ENCODE measurements around the gene AMN1. TPM values are rescaled to one million over a fixed set of nuclear protein-coding genes. Genes with fewer than 3 reads are reported as not detected.

Gene AMN1
- total RNA-seq, 1 experiment from 2014 or later = 26.9 TPM

DNA sequence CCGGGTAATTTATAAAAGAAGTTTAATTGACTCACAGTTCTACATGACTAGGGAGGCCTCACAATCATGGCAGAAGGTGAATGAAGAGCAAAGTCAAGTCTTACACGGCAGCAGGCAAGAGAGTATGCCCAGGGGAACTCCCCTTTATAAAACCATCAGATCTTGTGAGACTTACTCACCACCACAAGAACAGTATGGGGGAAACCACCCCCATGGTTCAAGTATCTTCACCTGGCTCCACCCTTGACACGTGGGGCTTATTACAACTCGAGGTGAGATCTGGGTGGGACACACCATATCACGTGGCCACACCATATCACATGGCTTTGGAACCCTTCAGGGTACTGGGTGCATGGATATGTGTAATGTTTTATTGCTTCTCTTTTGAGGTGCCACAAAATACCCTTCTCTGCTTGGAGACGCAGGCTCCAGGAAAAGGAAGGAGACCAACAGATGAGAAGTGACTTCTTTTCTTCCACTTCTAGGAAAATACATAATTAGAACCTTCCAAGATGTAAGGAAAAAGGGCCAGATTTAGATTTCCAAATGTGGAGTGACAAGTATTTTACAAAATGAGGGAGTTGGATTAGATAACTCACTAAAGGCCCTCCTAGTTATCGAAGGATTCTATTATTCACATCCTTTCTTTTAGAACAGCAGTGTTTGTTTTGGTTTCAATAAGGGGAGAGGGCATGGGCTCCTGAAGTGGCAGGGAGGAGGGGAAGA lies 102.4 kb downstream of the AMN1 start:
- DNase-seq (ENCODE audit: low read depth, low spot score) = no peak
- Histone ChIP-seq H3K27me3 (ENCODE audit: insufficient read depth, low read length) (no peaks in the 10 kb centered on the region), H4K20me1 (ENCODE audit: insufficient read depth) (no peaks in the 10 kb centered on the region), H2AFZ (ENCODE audit: low read depth, low read length, poor library complexity, severe bottlenecking) (no peak overlapping the region), H3K27ac (ENCODE audit: low read depth, low read length) (no peak overlapping the region), H3K4me2 (ENCODE audit: low read length) (no peak overlapping the region), H3K9ac (ENCODE audit: low read length) (no peak overlapping the region), H3K4me3 (replicated peaks in 1 of 2; ENCODE audit: low read depth in 1 of 2, low read length in 2 of 2) (no peak overlapping the region), H3K36me3 (ENCODE audit: control insufficient read depth in 1 of 2, insufficient read depth in 2 of 2, low read length in 2 of 2) (no peaks in the 10 kb centered on the region), H3K9me3 (ENCODE audit: control insufficient read depth in 1 of 2, insufficient read depth in 1 of 2, low read depth in 1 of 2, low read length in 2 of 2) (no peaks in the 10 kb centered on the region), H3K4me1 (ENCODE audit: control insufficient read depth in 1 of 2, insufficient read depth in 2 of 2, low read length in 2 of 2) (peaks cover 0 to 4% of the 10 kb centered on the region in 2 experiments; a peak in 1 of 4 replicates), H3K9me2 (ENCODE audit: insufficient read depth) (no peaks in the 10 kb centered on the region), H3K79me2 (ENCODE audit: insufficient read depth, low read length) (no peaks in the 10 kb centered on the region)
- intact Hi-C loops (cut with micrococcal nuclease) = no loop called here
- BruUV-seq (replicated peaks) = no TSS peak
- ATAC-seq = no peak
- CTCF ChIA-PET = no interaction called here
- RAD21 ChIA-PET (ENCODE audit: low non-redundant PET in 1 of 2, low total read pairs in 2 of 2, uncharacterized antibody in 2 of 2, unreplicated experiment in 2 of 2) = no interaction called here
- TF ChIP-seq JUND (IDR thresholded peaks at IDR 0.05) (no peak), POLR2AphosphoS5 (IDR thresholded peaks at IDR 0.05; ENCODE audit: low read depth, low read length) (no peak)
- TF ChIP-seq, protein P1, sequence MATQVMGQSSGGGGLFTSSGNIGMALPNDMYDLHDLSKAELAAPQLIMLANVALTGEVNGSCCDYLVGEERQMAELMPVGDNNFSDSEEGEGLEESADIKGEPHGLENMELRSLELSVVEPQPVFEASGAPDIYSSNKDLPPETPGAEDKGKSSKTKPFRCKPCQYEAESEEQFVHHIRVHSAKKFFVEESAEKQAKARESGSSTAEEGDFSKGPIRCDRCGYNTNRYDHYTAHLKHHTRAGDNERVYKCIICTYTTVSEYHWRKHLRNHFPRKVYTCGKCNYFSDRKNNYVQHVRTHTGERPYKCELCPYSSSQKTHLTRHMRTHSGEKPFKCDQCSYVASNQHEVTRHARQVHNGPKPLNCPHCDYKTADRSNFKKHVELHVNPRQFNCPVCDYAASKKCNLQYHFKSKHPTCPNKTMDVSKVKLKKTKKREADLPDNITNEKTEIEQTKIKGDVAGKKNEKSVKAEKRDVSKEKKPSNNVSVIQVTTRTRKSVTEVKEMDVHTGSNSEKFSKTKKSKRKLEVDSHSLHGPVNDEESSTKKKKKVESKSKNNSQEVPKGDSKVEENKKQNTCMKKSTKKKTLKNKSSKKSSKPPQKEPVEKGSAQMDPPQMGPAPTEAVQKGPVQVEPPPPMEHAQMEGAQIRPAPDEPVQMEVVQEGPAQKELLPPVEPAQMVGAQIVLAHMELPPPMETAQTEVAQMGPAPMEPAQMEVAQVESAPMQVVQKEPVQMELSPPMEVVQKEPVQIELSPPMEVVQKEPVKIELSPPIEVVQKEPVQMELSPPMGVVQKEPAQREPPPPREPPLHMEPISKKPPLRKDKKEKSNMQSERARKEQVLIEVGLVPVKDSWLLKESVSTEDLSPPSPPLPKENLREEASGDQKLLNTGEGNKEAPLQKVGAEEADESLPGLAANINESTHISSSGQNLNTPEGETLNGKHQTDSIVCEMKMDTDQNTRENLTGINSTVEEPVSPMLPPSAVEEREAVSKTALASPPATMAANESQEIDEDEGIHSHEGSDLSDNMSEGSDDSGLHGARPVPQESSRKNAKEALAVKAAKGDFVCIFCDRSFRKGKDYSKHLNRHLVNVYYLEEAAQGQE (IDR thresholded peaks at IDR 0.05; ENCODE audit: low read depth) = no peak
- TF ChIP-seq, protein P2, sequence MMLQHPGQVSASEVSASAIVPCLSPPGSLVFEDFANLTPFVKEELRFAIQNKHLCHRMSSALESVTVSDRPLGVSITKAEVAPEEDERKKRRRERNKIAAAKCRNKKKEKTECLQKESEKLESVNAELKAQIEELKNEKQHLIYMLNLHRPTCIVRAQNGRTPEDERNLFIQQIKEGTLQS (IDR thresholded peaks at IDR 0.05) = no peak
- POLR2A ChIA-PET = interaction anchor here (0.7 kb wide), 1 partner anchor 107 kb away, joined by 3 read pairs; no protein-coding TSS in a partner anchor

GRCh38 chr12:31622038-31622437 lies 106.8 kb downstream of the AMN1 start:
- ChIA-PET POLR2A (no interaction called here), RAD21 (ENCODE audit: low non-redundant PET in 1 of 2, low total read pairs in 2 of 2, uncharacterized antibody in 2 of 2, unreplicated experiment in 2 of 2) (no interaction called here), CTCF (no interaction called here)
- no peaks in the 10 kb centered on the region for H3K27me3 ChIP-seq (ENCODE audit: insufficient read depth, low read length)
- H3K9ac ChIP-seq (ENCODE audit: low read length) = no peak overlapping the region
- no peaks in the 10 kb centered on the region for H3K79me2 ChIP-seq (ENCODE audit: insufficient read depth, low read length)
- H3K4me3 ChIP-seq (replicated peaks in 1 of 2; ENCODE audit: low read depth in 1 of 2, low read length in 2 of 2) = no peak overlapping the region
- H3K4me1 ChIP-seq (ENCODE audit: control insufficient read depth in 1 of 2, insufficient read depth in 2 of 2, low read length in 2 of 2) = no peaks in the 10 kb centered on the region
- no peak overlapping the region for H2AFZ ChIP-seq (ENCODE audit: low read depth, low read length, poor library complexity, severe bottlenecking)
- no peaks in the 10 kb centered on the region for H4K20me1 ChIP-seq (ENCODE audit: insufficient read depth)
- no peak for DNase-seq (ENCODE audit: low read depth, low spot score)
- H3K36me3 ChIP-seq (ENCODE audit: control insufficient read depth in 1 of 2, insufficient read depth in 2 of 2, low read length in 2 of 2) = no peaks in the 10 kb centered on the region
- intact Hi-C loops (cut with micrococcal nuclease) = no loop called here
- ATAC-seq = no peak
- H3K9me3 ChIP-seq (ENCODE audit: control insufficient read depth in 1 of 2, insufficient read depth in 1 of 2, low read depth in 1 of 2, low read length in 2 of 2) = no peaks in the 10 kb centered on the region
- no peak overlapping the region for H3K27ac ChIP-seq (ENCODE audit: low read depth, low read length)
- no peak overlapping the region for H3K4me2 ChIP-seq (ENCODE audit: low read length)
- BruUV-seq (replicated peaks) = no TSS peak
- H3K9me2 ChIP-seq (ENCODE audit: insufficient read depth) = no peaks in the 10 kb centered on the region
- TF ChIP-seq JUND (IDR thresholded peaks at IDR 0.05) (no peak), EGR1 (IDR thresholded peaks at IDR 0.05; ENCODE audit: low read depth) (no peak), RAD21 (IDR thresholded peaks at IDR 0.05; ENCODE audit: low read depth) (no peak), EZH2 (IDR thresholded peaks at IDR 0.05) (no peak)
- TF ChIP-seq, protein P3, sequence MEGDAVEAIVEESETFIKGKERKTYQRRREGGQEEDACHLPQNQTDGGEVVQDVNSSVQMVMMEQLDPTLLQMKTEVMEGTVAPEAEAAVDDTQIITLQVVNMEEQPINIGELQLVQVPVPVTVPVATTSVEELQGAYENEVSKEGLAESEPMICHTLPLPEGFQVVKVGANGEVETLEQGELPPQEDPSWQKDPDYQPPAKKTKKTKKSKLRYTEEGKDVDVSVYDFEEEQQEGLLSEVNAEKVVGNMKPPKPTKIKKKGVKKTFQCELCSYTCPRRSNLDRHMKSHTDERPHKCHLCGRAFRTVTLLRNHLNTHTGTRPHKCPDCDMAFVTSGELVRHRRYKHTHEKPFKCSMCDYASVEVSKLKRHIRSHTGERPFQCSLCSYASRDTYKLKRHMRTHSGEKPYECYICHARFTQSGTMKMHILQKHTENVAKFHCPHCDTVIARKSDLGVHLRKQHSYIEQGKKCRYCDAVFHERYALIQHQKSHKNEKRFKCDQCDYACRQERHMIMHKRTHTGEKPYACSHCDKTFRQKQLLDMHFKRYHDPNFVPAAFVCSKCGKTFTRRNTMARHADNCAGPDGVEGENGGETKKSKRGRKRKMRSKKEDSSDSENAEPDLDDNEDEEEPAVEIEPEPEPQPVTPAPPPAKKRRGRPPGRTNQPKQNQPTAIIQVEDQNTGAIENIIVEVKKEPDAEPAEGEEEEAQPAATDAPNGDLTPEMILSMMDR (IDR thresholded peaks at IDR 0.05 in 2 of 3, conservative IDR thresholded peaks at IDR 0.05 in 1 of 3; ENCODE audit: borderline replicate concordance in 1 of 3, insufficient read depth in 1 of 3, low read depth in 2 of 3, low read length in 2 of 3) = no peak
- TF ChIP-seq, protein P1 (IDR thresholded peaks at IDR 0.05; ENCODE audit: low read depth) = no peak
- TF ChIP-seq, protein P4, sequence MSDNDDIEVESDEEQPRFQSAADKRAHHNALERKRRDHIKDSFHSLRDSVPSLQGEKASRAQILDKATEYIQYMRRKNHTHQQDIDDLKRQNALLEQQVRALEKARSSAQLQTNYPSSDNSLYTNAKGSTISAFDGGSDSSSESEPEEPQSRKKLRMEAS (IDR thresholded peaks at IDR 0.05) = no peak
